GM18505 (cell line): ENCODE data around the gene CNBP.
"Not testable (repeated sequence)": the region's sequence is repeated elsewhere in the genome, so short reads cannot be mapped to it uniquely, and the experiment has no call there.

Experiments
- ATAC-seq: cut with Tn5 transposase; IDR thresholded peaks from one replicate; pipeline ENCODE4 v1.9.1; 2021; ENCODE audit not compliant: unreplicated experiment
- POLR2A ChIP-seq: IDR thresholded peaks from 4 replicates; pipeline ENCODE4 v1.6.1; 2011; ENCODE audit warnings: borderline replicate concordance; ENCODE audit not compliant: insufficient read depth, insufficient read length; ENCODE audit errors: extremely low read depth

CNBP gene

GRCh38 chr3:129173206-129173605 is 10.5 kb downstream of the CNBP start:
- no peak for TF ChIP-seq POLR2A
- ATAC-seq = no peak

GRCh38 chr3:129166579-129167332 is 16.9 kb downstream of the CNBP start:
- ATAC-seq = no peak
- no peak for TF ChIP-seq POLR2A

GRCh38 chr3:129165594-129165993 is 18.1 kb downstream of the CNBP start:
- not testable (repeated sequence) for ATAC-seq

GRCh38 chr3:129164500-129164899 is 19.2 kb downstream of the CNBP start:
- TF ChIP-seq POLR2A = no peak
- ATAC-seq = no peak

- no peak for ATAC-seq
- TF ChIP-seq POLR2A = no peak
Observed at GRCh38 chr3:129162729-129163579, 20.7 kb downstream of the CNBP start.

- TF ChIP-seq POLR2A = no peak
- no peak for ATAC-seq
Observed at GRCh38 chr3:129161860-129162271, 21.8 kb downstream of the CNBP start.

- peak; percentile 80 for ATAC-seq
- peak; percentile 97 for TF ChIP-seq POLR2A
Observed at GRCh38 chr3:129160891-129161859, 22.5 kb downstream of the CNBP start, which contains the start of gene ISY1. Gene ISY1 (minus strand): TSS chr3:129161063. CDS start chr3:129160975, 88 bp downstream.

- ATAC-seq = no peak
- no peak for TF ChIP-seq POLR2A
Observed at GRCh38 chr3:129144786-129145185, 38.9 kb downstream of the CNBP start.

GRCh38 chr3:129141011-129141410 is 42.7 kb downstream of the CNBP start:
- not testable (repeated sequence) for ATAC-seq

GRCh38 chr3:129139911-129140310 is 43.8 kb downstream of the CNBP start:
- TF ChIP-seq POLR2A = no peak
- no peak for ATAC-seq

GRCh38 chr3:129136275-129136674 is 47.4 kb downstream of the CNBP start:
- not testable (repeated sequence) for ATAC-seq

GRCh38 chr3:129132097-129132866 is 51.4 kb downstream of the CNBP start:
- TF ChIP-seq POLR2A = no peak
- ATAC-seq = no peak
